Body of pancreas (tissue), 4 donors: Measurements from ENCODE around the gene KIAA1614. TPM values are rescaled to one million over a fixed set of nuclear protein-coding genes. Genes with fewer than 3 reads are reported as not detected.

ENCODE experiments used
- ATAC-seq: fragments of 150-250 bp; one replicate; pipeline ENCODE4 v1.9.1; 2016
- DNase-seq, 4 donors: peaks; one replicate each; pipeline ENCODE4 v3.0.0-alpha.2; 2019
- H3K27ac ChIP-seq, 4 donors: fragments of 200-600 bp; sonication (generic); 1 replicate in 3 of 4; 2 replicates in 1 of 4; pipeline versions ENCODE4 v1.5.1 to v1.6.1; 2016 to 2019; ENCODE audit warnings: mild to moderate bottlenecking in 1 of 4, mixed read lengths in 1 of 4, moderate library complexity in 1 of 4
- H3K27me3 ChIP-seq, 2 donors: fragments of 200-600 bp; sonication (generic); one replicate each; pipeline ENCODE4 v1.6.0; 2016; ENCODE audit warnings: mild to moderate bottlenecking in 1 of 2
- H3K36me3 ChIP-seq, 2 donors: fragments of 200-600 bp; sonication (generic); replicated peaks in 1 of 2; 2 replicates each; pipeline ENCODE4 v1.5.1; 2016; ENCODE audit warnings: low read depth in 2 of 2; ENCODE audit not compliant: insufficient read depth in 1 of 2
- H3K4me1 ChIP-seq: fragments of 200-600 bp; sonication (generic); one replicate; pipeline ENCODE4 v1.6.0; 2016
- H3K4me3 ChIP-seq, 2 donors: fragments of 200-600 bp; sonication (generic); 1 replicate in 1 of 2; 2 replicates in 1 of 2; pipeline ENCODE4 v1.5.1; 2016 to 2019
- H3K9me3 ChIP-seq, 3 donors: fragments of 200-600 bp; sonication (generic); 1 replicate in 2 of 3; 2 replicates in 1 of 3; pipeline ENCODE4 v1.5.1; 2016
- POLR2A ChIP-seq, 3 donors: fragments of 450-650 bp; IDR thresholded peaks; one replicate each; pipeline ENCODE4 v1.6.1; 2016; ENCODE audit warnings: antibody characterized with exemption in 3 of 3, mild to moderate bottlenecking in 2 of 3
- WGBS, 2 donors: methylation state at CpG; one replicate each; pipeline ENCODE4 v1.1.5; 2017; 5-methylcytosine and 5-hydroxymethylcytosine counted together
- intact Hi-C: fragments of 100-400 bp; cut with DNase I; formaldehyde crosslinking; loops from one replicate; pipeline ENCODE4 v1.15.1; 2023
- total RNA-seq, 2 donors: library from RNA; depleted of rRNA; stranded (reverse); fragments of >200 nt; gene quantifications; one replicate each; pipeline ENCODE4 v1.1.0, GENCODE V29; 2016
- TF ChIP-seq, protein P1 (sequence below), 7 experiments: fragments of 450-650 bp in 4 of 7; fragments of 200-600 bp in 3 of 7; sonication (generic) in 3 of 7; IDR thresholded peaks; one replicate each; pipeline ENCODE4 v1.5.1; 2016 to 2019; ENCODE audit warnings: antibody characterized with exemption in 7 of 7

Gene KIAA1614
- total RNA-seq, 2 donors from 2014 or later, result 0.52 to 4.3 TPM

DNA sequence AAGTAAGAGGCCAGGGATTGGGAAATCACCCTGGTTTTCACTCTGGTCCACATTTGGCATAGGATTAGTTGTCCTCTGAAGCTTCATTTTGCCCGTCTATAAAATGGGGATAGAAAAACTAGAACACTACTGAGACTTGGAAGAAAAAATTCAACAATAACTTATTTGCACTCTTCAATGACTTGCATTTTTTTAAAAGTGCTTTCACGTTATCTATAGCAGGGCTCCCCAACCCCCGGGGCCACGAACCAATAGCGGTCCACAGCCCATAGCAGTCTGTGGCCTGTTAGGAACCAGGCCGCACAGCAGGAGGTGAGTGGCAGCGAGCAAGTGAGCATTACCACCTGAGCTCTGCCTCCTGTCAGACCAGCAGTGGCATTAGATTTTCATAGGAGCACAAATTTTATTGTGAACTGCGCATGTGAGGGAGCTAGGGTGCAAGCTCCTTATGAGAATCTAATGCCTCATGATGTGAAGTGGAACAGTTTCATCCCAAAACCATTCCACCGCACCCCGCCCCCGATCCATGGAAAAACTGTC lies 2.8 kb downstream of the KIAA1614 start:
- 86% methylated on average over 11 of the region's 11 CpGs for WGBS, 2 donors
- H3K4me3 ChIP-seq, result no peak overlapping the region
- TF ChIP-seq POLR2A (IDR thresholded peaks at IDR 0.05), result no peak
- TF ChIP-seq, protein P1, sequence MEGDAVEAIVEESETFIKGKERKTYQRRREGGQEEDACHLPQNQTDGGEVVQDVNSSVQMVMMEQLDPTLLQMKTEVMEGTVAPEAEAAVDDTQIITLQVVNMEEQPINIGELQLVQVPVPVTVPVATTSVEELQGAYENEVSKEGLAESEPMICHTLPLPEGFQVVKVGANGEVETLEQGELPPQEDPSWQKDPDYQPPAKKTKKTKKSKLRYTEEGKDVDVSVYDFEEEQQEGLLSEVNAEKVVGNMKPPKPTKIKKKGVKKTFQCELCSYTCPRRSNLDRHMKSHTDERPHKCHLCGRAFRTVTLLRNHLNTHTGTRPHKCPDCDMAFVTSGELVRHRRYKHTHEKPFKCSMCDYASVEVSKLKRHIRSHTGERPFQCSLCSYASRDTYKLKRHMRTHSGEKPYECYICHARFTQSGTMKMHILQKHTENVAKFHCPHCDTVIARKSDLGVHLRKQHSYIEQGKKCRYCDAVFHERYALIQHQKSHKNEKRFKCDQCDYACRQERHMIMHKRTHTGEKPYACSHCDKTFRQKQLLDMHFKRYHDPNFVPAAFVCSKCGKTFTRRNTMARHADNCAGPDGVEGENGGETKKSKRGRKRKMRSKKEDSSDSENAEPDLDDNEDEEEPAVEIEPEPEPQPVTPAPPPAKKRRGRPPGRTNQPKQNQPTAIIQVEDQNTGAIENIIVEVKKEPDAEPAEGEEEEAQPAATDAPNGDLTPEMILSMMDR (IDR thresholded peaks at IDR 0.05), result no peak
- intact Hi-C loops, result no loop called here
- H3K27me3 ChIP-seq, result peaks cover 0 to 12% of the 10 kb centered on the region in 2 donors
- H3K27ac ChIP-seq, result no peak overlapping the region
- H3K9me3 ChIP-seq, result no peaks in the 10 kb centered on the region
- ATAC-seq (no peak), DNase-seq (no peak)
- H3K4me1 ChIP-seq, result peaks cover 20% of the 10 kb centered on the region
- no peaks in the 10 kb centered on the region for H3K36me3 ChIP-seq

DNA sequence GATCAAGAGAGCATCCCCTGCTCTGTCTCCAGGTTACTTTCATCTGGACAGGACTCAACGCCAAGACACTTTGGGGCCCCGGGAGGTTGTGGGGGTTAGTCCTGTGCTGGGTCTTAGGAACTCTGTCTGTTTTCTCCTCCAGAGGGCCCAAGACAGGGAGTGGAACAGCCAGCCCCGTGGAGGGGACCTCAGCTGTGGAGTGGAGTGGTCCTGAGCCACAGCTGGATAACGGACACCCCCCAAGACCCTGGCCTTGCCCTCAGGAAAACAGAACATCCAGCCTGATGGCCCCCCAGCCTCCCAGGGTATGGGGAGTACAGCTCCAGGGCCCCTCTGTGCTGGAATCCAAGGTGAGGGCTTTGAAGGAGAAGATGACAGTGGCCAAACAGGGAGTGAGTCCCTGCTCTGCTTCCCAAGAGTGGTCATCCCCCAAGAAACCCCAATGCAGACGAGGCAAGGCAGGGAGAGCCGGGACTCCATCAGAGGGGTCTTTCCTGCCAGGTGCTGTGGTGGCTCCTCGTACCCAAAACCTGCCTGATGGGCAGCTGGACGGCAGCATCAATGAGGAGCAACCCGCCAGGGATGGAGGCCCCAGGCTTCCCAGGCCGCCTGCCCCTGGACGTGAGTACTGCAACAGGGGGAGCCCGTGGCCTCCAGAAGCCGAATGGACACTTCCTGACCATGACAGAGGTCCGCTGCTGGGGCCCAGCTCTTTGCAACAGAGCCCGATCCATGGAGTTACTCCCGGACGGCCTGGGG lies 3.5 kb downstream of the KIAA1614 start:
- Histone ChIP-seq H3K27me3 (peaks cover 0 to 12% of the 10 kb centered on the region in 2 donors), H3K4me3 (no peak overlapping the region), H3K9me3 (no peaks in the 10 kb centered on the region), H3K27ac (no peak overlapping the region), H3K4me1 (peaks cover 20% of the 10 kb centered on the region), H3K36me3 (no peaks in the 10 kb centered on the region)
- no peak for TF ChIP-seq POLR2A (IDR thresholded peaks at IDR 0.05)
- TF ChIP-seq, protein P1 (IDR thresholded peaks at IDR 0.05), result no peak
- no peak for DNase-seq
- intact Hi-C loops, result no loop called here
- ATAC-seq, result no peak
- WGBS, 2 donors, result 84 to 85% methylated on average over 10 to 17 of the region's 17 CpGs

DNA sequence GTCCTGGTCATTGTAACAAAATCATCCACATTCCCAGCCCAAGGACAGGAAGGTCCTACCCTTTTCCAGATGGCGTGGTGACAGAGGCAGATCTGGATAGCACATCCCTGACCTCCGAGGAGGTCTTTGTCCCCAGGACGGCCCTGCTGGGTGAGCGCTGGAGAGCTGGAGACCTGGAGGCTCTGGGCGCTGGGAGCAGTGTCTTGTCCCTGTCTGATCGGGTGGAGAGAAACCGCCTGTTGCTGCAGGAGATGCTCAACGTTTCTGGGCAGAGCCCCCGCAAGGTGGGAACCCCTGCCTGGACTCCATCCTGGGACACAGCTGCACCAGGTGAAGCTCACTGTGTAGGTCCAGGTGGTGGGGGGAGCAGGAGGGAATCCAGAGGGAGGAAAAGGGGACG lies 4.1 kb downstream of the KIAA1614 start:
- peaks cover 0 to 12% of the 10 kb centered on the region in 2 donors for H3K27me3 ChIP-seq
- intact Hi-C loops, result no loop called here
- ATAC-seq, result no peak
- H3K4me3 ChIP-seq, result no peak overlapping the region
- 62 to 77% methylated on average over 3 to 10 of the region's 10 CpGs for WGBS, 2 donors
- H3K9me3 ChIP-seq, result no peaks in the 10 kb centered on the region
- H3K27ac ChIP-seq, result no peak overlapping the region
- peaks cover 16% of the 10 kb centered on the region for H3K4me1 ChIP-seq
- TF ChIP-seq POLR2A (IDR thresholded peaks at IDR 0.05), result no peak
- TF ChIP-seq, protein P1 (IDR thresholded peaks at IDR 0.05), result no peak
- no peaks in the 10 kb centered on the region for H3K36me3 ChIP-seq
- no peak for DNase-seq

DNA sequence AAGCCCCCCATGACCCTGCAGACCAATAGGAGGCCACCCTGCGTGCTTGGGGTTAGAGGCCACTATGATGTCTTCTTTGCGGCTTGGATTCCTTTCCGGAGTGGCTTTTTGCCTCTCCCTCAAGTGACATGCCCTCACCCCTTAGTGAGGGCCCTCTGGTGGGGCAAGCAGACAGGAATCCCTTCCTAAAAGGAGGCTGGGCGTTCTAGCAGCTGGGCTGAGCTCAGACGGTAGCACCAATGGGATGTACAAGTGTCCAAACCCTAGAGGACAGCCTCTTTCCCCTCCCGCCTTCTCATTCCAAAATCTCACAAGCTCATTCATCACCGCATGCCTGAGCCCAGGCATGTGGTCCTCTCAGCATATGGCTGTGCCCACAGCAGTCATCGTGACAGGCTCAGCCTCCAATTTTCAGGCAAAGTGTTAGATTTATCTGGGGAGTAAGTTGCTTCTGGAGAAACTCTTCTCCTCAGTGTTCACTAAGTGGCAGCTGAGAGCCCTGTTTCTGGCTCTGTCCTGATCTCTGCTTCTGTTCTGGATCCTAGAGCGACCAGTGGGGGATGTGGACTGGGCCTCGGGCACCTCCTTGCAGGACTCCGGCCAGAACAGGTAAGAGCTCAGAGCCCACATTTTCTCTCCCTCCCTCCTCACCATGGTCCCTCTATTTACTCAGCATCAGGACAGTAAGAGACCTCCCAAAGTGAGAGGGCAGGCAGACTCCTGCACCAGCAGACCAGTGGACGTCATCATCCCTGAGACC lies 4.8 kb downstream of the KIAA1614 start:
- intact Hi-C loops, result no loop called here
- no peak for TF ChIP-seq POLR2A (IDR thresholded peaks at IDR 0.05)
- TF ChIP-seq, protein P1 (IDR thresholded peaks at IDR 0.05), result no peak
- H3K36me3 ChIP-seq, result no peaks in the 10 kb centered on the region
- H3K27ac ChIP-seq, result no peak overlapping the region
- WGBS, 2 donors, result 78 to 83% methylated on average over 12 of the region's 12 CpGs
- no peak overlapping the region for H3K4me3 ChIP-seq
- peaks cover 0 to 8% of the 10 kb centered on the region in 2 donors for H3K27me3 ChIP-seq
- DNase-seq (no peak), ATAC-seq (no peak)
- H3K9me3 ChIP-seq, result no peaks in the 10 kb centered on the region
- H3K4me1 ChIP-seq, result peaks cover 8% of the 10 kb centered on the region
